SK-N-SH treated with all-trans-retinoic acid at 6 μM for 48 hours (cell line): Measurements from ENCODE around the gene AEBP2.

Source experiments
- ARNTL ChIP-seq: fragments of 450-650 bp; formaldehyde crosslinking; IDR thresholded peaks from 2 replicates; pipeline ENCODE4 v1.5.0; 2020; ENCODE audit warnings: low read depth, mild to moderate bottlenecking, moderate library complexity, borderline replicate concordance
- BACH2 ChIP-seq: fragments of 250-450 bp; sonication (Bioruptor Pico); IDR thresholded peaks from 2 replicates; pipeline ENCODE4 v1.9.0; 2021; ENCODE audit warnings: mild to moderate bottlenecking, borderline replicate concordance
- GLIS3 ChIP-seq: fragments of 250-450 bp; sonication (Bioruptor Pico); IDR thresholded peaks from 2 replicates; pipeline ENCODE4 v1.5.0; 2020; ENCODE audit warnings: mild to moderate bottlenecking, moderate library complexity
- ISL1 ChIP-seq: fragments of 250-450 bp; sonication (Bioruptor Pico); IDR thresholded peaks from 2 replicates; pipeline ENCODE4 v2.1.2; 2022; ENCODE audit warnings: mild to moderate bottlenecking, moderate library complexity
- OSR1 ChIP-seq: fragments of 250-450 bp; sonication (Bioruptor Pico); IDR thresholded peaks from 2 replicates; pipeline ENCODE4 v1.8.0; 2022; ENCODE audit warnings: moderate library complexity, mild to moderate bottlenecking, inconsistent platforms
- RARB ChIP-seq: fragments of 250-450 bp; sonication (Bioruptor Pico); IDR thresholded peaks from 2 replicates; pipeline ENCODE4 v1.8.0; 2021; ENCODE audit warnings: mild to moderate bottlenecking, moderate library complexity
- TOX ChIP-seq: fragments of 250-450 bp; sonication (Bioruptor Pico); IDR thresholded peaks from 2 replicates; pipeline ENCODE4 v1.8.0; 2021; ENCODE audit warnings: mild to moderate bottlenecking, moderate library complexity, borderline replicate concordance
- ZC3H10 ChIP-seq: fragments of 250-450 bp; sonication (Bioruptor Pico); IDR thresholded peaks from 2 replicates; pipeline ENCODE4 v1.5.1; 2021; ENCODE audit warnings: mild to moderate bottlenecking, moderate library complexity
- ZFP30 ChIP-seq: fragments of 450-650 bp; formaldehyde crosslinking; IDR thresholded peaks from 2 replicates; pipeline ENCODE4 v1.5.0; 2022; ENCODE audit warnings: mild to moderate bottlenecking, moderate library complexity
- ZNF565 ChIP-seq: fragments of 450-650 bp; formaldehyde crosslinking; conservative IDR thresholded peaks from 2 replicates; pipeline ENCODE4 v1.5.0; 2020; ENCODE audit warnings: low read depth, mild to moderate bottlenecking, moderate library complexity
- TF ChIP-seq, protein P1 (sequence below): fragments of 250-450 bp; sonication (Bioruptor Pico); IDR thresholded peaks from 2 replicates; pipeline ENCODE4 v1.8.0; 2020; ENCODE audit warnings: mild to moderate bottlenecking, moderate library complexity, borderline replicate concordance
- TF ChIP-seq, protein P2 (sequence below): fragments of 250-450 bp; sonication (Bioruptor Pico); IDR thresholded peaks from 2 replicates; pipeline ENCODE4 v1.8.0; 2021; ENCODE audit warnings: low read depth, mild to moderate bottlenecking, moderate library complexity, borderline replicate concordance
- TF ChIP-seq, protein P3 (sequence below): fragments of 250-450 bp; sonication (Bioruptor Pico); IDR thresholded peaks from 2 replicates; pipeline ENCODE4 v1.5.1; 2021; ENCODE audit warnings: mild to moderate bottlenecking, moderate library complexity

DNA sequence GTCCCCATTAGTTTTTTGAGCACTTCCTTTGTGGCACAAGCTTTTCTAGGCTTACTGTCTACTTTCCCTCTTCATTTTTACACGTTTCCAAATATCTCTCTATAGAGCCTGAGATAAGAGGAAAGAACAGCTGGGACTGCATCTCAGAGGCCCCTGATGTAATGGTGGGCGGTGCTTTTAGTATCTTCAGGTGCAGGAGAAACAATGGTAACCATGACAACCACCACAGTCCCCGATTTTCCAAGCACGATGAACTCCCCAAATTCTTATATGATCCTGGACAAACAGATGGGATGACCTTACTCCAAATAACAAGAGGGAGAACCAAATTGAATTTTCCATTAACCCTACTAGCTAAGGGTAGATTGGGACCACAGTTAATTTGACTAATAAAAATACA lies 103.3 kb downstream of the AEBP2 start:
- TF ChIP-seq, protein P1, sequence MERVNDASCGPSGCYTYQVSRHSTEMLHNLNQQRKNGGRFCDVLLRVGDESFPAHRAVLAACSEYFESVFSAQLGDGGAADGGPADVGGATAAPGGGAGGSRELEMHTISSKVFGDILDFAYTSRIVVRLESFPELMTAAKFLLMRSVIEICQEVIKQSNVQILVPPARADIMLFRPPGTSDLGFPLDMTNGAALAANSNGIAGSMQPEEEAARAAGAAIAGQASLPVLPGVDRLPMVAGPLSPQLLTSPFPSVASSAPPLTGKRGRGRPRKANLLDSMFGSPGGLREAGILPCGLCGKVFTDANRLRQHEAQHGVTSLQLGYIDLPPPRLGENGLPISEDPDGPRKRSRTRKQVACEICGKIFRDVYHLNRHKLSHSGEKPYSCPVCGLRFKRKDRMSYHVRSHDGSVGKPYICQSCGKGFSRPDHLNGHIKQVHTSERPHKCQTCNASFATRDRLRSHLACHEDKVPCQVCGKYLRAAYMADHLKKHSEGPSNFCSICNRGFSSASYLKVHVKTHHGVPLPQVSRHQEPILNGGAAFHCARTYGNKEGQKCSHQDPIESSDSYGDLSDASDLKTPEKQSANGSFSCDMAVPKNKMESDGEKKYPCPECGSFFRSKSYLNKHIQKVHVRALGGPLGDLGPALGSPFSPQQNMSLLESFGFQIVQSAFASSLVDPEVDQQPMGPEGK, result no peak
- TF ChIP-seq OSR1 (CRISPR knock-in tag), result no peak
- TF ChIP-seq TOX (CRISPR knock-in tag), result no peak
- TF ChIP-seq, protein P2, sequence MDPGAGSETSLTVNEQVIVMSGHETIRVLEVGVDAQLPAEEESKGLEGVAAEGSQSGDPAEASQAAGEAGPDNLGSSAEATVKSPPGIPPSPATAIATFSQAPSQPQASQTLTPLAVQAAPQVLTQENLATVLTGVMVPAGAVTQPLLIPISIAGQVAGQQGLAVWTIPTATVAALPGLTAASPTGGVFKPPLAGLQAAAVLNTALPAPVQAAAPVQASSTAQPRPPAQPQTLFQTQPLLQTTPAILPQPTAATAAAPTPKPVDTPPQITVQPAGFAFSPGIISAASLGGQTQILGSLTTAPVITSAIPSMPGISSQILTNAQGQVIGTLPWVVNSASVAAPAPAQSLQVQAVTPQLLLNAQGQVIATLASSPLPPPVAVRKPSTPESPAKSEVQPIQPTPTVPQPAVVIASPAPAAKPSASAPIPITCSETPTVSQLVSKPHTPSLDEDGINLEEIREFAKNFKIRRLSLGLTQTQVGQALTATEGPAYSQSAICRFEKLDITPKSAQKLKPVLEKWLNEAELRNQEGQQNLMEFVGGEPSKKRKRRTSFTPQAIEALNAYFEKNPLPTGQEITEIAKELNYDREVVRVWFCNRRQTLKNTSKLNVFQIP (CRISPR knock-in tag), result no peak
- TF ChIP-seq ZNF565 (CRISPR knock-in tag), result no peak
- TF ChIP-seq GLIS3 (CRISPR knock-in tag), result no peak
- no peak for TF ChIP-seq ARNTL (CRISPR knock-in tag)
- no peak for TF ChIP-seq RARB (CRISPR knock-in tag)
- no peak for TF ChIP-seq BACH2 (CRISPR knock-in tag)
- TF ChIP-seq, protein P3, sequence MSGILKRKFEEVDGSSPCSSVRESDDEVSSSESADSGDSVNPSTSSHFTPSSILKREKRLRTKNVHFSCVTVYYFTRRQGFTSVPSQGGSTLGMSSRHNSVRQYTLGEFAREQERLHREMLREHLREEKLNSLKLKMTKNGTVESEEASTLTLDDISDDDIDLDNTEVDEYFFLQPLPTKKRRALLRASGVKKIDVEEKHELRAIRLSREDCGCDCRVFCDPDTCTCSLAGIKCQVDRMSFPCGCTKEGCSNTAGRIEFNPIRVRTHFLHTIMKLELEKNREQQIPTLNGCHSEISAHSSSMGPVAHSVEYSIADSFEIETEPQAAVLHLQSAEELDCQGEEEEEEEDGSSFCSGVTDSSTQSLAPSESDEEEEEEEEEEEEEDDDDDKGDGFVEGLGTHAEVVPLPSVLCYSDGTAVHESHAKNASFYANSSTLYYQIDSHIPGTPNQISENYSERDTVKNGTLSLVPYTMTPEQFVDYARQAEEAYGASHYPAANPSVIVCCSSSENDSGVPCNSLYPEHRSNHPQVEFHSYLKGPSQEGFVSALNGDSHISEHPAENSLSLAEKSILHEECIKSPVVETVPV (CRISPR knock-in tag), result no peak
- TF ChIP-seq ISL1 (CRISPR knock-in tag), result no peak
- TF ChIP-seq ZC3H10 (CRISPR knock-in tag), result no peak
- no peak for TF ChIP-seq ZFP30 (CRISPR knock-in tag)
